ENCODE results near the gene BCL6. TPM values are rescaled to one million over a fixed set of nuclear protein-coding genes. Genes with fewer than 3 reads are reported as not detected.

BCL6 gene
- total RNA-seq, 1 donor from 2014 or later = 29.2 TPM

GRCh38 chr3:187788984-187789857 is 44.0 kb upstream of the BCL6 start:
- Mint-ChIP-seq H3K27ac (no peak overlapping the region), H3K36me3 (no peaks in the 10 kb centered on the region), H3K4me3 (no peak overlapping the region), H3K27me3 (ENCODE audit: low read depth) (no peaks in the 10 kb centered on the region), H3K4me1 (peaks cover 8% of the 10 kb centered on the region), H3K9me3 (no peaks in the 10 kb centered on the region)
- DNase-seq (ENCODE audit: low spot score in 2 of 2, unreplicated experiment in 2 of 2) = no peak
- TF ChIP-seq CTCF (IDR thresholded peaks at IDR 0.05; ENCODE audit: unreplicated experiment) = no peak

GRCh38 chr3:187783098-187783497 is 37.8 kb upstream of the BCL6 start:
- Mint-ChIP-seq H3K4me1 (no peaks in the 10 kb centered on the region), H3K27ac (no peak overlapping the region), H3K9me3 (no peaks in the 10 kb centered on the region)

GRCh38 chr3:187782006-187782405 is 36.7 kb upstream of the BCL6 start:
- Mint-ChIP-seq H3K9me3 (no peaks in the 10 kb centered on the region), H3K27me3 (ENCODE audit: low read depth) (no peaks in the 10 kb centered on the region), H3K36me3 (no peaks in the 10 kb centered on the region), H3K4me1 (no peaks in the 10 kb centered on the region), H3K4me3 (no peak overlapping the region), H3K27ac (no peak overlapping the region)
- no peak for TF ChIP-seq CTCF (IDR thresholded peaks at IDR 0.05; ENCODE audit: unreplicated experiment)
- DNase-seq (ENCODE audit: low spot score in 2 of 2, unreplicated experiment in 2 of 2) = no peak

More at GRCh38 chr3:187783098-187783497, 37.8 kb upstream of the BCL6 start:
- no peak for DNase-seq (ENCODE audit: low spot score in 2 of 2, unreplicated experiment in 2 of 2)
- no peak overlapping the region for H3K4me3 Mint-ChIP-seq
- TF ChIP-seq CTCF (IDR thresholded peaks at IDR 0.05; ENCODE audit: unreplicated experiment) = no peak
- no peaks in the 10 kb centered on the region for H3K36me3 Mint-ChIP-seq
- H3K27me3 Mint-ChIP-seq (ENCODE audit: low read depth) = no peaks in the 10 kb centered on the region

- no peak for DNase-seq (ENCODE audit: low spot score in 2 of 2, unreplicated experiment in 2 of 2)
- TF ChIP-seq CTCF (IDR thresholded peaks at IDR 0.05; ENCODE audit: unreplicated experiment) = no peak
- H3K4me1 Mint-ChIP-seq = no peaks in the 10 kb centered on the region
- no peak overlapping the region for H3K27ac Mint-ChIP-seq
- no peaks in the 10 kb centered on the region for H3K27me3 Mint-ChIP-seq (ENCODE audit: low read depth)
- H3K4me3 Mint-ChIP-seq = no peak overlapping the region
- no peaks in the 10 kb centered on the region for H3K36me3 Mint-ChIP-seq
- H3K9me3 Mint-ChIP-seq = no peaks in the 10 kb centered on the region
Observed at GRCh38 chr3:187781001-187781400, 35.7 kb upstream of the BCL6 start.

- no peak for DNase-seq (ENCODE audit: low spot score in 2 of 2, unreplicated experiment in 2 of 2)
- TF ChIP-seq CTCF (IDR thresholded peaks at IDR 0.05; ENCODE audit: unreplicated experiment) = no peak
Observed at GRCh38 chr3:187778726-187779125, 33.5 kb upstream of the BCL6 start.

More at GRCh38 chr3:187778726-187779125, 33.5 kb upstream of the BCL6 start:
- H3K27ac Mint-ChIP-seq = no peak overlapping the region
- H3K9me3 Mint-ChIP-seq = no peaks in the 10 kb centered on the region
- H3K36me3 Mint-ChIP-seq = no peaks in the 10 kb centered on the region
- no peaks in the 10 kb centered on the region for H3K27me3 Mint-ChIP-seq (ENCODE audit: low read depth)
- H3K4me3 Mint-ChIP-seq = no peak overlapping the region
- peaks cover 7% of the 10 kb centered on the region for H3K4me1 Mint-ChIP-seq
